Measurements from ENCODE around the gene MS4A4A.

MS4A4A gene

DNA sequence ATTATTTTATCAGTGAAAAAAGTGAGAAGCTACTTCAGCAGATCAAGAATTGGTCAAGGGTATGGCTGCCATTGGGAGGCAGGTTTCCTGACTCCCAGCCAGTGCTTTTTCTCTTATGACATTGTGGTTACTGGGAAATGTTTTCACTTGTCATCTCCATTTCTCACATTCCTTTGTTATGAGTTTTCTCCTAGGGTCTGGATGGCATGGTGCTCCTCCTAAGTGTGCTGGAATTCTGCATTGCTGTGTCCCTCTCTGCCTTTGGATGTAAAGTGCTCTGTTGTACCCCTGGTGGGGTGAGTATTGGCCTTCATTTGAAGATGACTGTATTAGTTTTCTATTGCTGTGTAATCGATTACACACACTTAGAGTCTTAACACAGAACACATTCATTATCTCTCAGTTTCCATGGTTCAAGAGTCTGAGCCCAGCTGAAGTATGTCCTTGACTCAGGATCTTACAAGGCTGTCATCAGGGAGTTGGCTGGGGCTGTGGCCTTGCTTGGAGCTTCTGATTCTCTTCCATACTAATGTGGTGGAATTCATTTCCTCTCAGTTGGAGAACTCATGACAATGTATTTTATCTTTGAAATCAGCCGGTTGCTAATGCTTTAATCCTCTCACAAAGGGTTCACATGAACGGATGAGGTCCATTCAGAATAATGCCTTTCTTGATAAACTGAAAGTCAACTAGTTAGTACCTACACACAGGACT lies 25.6 kb downstream of the MS4A4A start:
- DNase-seq = no peak

DNA sequence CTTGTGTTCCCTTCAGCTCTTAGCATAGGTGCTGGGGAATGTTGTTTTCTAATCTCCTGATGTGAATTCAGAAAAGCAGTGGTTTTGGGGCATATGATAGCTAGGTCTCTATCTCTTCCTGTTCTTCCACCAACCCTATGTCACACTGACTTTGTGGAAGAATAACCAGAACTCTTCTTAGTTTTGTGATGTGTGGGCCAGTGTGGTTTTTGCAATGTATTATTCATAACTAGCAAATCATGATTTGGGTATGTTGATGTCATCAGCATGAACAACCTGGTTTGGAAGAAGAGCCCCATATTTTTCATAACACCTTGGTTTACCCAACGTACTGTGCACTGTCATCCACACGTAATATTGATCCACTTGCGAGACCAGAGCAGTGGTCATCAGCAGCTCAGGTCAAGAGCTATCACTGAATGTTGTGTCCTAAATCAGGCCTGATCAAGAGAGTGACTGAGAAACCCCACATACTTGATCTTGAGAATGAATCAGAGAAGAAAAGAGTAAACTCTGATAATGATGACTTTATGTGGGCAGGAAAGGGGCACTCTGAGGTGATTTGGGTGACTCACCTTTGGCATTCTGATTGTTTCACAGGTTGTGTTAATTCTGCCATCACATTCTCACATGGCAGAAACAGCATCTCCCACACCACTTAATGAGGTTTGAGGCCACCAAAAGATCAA lies 27.2 kb downstream of the MS4A4A start:
- DNase-seq = no peak

DNA sequence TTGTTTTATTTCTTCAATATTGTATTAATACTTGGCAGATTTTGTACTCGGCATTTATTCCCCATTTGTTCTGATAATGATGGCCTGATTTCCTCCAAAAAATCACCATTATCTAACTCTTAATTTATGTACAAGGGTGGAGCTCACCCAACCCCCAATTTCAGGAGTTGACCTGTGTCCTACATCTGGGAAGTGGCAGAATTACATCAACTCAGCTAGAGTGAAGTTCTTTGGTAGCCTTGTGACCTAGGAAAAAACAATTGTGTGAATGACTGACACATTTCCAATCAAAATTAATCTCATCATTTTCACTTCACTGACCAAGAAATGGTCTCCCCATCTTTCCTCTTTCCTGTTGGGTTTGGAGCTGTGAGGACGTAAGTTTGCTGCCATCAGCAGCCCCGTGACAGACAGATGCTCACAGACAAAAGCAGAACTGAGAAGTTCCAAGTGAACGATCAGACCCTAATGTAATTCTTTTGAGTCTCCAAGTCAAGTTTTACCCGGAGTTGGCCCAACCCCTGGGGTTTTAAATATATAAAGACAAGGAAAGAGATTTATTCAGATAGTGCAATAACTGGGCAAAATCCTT lies 30.0 kb downstream of the MS4A4A start:
- no peak for DNase-seq

DNA sequence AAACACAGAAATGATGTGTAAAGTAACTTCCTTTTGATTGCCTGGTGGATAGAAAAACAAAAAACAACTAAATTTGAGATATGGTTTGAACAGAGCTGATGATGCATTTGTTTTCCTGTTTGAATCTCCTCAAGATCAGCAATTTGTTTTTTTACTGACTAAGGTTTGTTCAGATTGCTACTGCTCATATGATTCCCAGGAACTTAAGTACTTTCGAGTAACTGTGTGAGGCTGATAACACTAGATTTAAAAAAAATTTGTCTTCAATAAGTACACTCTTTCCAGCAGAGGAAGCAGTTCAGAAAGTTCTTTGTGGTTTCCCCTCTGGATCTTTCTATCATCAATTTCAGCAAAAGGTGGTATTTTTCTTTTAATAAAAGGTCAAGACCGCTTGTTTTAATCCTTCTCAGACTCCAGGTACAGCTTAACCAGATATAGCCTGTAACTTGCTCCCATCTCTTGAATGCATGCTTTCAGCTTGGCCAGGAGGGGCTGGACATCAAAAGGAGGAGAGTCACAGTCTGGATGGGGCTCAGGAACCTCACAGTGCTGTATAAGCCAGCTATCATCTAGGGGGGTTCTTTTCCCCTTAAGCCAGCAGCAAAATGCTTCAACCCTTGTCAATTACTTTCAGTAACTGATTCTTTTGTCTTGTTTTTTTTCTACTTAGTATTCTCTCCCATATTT lies 34.3 kb downstream of the MS4A4A start:
- DNase-seq = no peak

DNA sequence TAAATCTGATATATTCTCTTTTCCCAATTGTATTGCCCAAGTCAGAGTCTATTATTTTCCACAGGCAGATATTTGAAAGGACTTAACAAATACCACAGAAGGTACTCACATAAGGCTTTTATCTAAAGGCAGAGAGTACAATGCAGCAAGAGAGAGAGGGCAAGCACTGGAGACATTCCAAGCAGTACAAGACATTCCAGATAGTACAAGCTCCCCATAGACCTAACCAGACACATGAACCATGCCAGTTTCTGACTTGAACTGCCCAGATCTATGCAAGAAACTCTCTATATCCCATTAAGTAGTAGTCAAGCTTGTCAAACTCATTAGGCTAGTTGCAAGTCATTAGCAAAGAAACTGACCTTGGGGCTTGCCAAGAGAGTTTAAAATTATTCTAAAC lies 35.4 kb downstream of the MS4A4A start:
- no peak for DNase-seq

DNA sequence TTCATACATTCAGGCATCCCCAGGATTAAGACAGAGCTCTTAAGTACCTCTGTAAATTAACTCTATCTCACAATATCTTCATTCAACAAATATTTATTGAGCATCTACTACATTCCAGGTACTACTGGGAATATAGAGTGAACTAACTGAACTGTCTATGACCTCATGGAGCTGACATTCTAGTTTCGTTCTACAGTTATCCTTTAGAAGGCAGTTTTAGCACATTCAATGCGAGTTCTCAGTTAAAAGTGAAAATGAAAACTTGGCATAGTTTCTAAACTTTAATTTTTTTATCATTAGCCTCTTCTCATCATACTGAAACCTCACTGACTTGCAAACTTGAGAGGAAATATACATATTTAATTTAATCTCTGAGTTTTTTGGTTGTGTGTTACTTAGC lies 35.9 kb downstream of the MS4A4A start:
- no peak for DNase-seq

DNA sequence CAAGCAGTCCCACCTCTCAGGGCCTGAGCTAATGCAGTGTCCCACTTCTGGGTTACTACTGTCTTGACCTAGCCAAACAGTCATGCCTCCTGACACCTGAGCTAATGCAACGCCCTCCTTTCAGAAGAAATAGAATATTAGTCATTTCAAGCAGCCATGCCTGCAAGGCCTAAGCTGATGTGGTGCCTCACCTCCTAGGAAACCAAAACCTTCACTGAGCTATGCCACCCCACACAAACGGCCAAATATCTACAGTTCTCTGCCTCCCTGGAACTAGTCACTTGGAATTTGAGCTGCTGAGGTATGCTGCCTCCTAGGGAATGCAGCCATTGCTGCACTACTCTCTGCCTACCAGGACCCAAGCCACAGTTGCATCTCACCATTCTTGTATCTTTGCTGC lies 38.3 kb downstream of the MS4A4A start:
- DNase-seq = no peak

DNA sequence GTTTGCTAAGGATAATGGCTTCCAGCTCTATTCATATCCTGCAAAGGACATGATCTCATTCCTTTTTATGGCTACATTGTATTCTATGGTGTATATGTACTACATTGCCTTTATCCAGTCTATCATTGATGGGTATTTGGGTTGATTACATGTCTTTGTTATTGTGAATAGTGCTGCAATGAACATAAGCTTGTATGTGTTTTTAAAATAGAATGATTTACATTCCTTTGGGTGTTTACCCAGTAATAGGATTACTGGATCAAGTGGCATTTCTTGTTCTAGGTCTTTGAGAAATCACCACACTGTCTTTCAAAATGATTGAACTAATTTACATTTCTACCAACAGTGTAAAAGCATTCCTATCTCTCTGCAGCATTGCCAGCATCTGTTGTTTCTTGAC lies 40.6 kb downstream of the MS4A4A start:
- no peak for DNase-seq

DNA sequence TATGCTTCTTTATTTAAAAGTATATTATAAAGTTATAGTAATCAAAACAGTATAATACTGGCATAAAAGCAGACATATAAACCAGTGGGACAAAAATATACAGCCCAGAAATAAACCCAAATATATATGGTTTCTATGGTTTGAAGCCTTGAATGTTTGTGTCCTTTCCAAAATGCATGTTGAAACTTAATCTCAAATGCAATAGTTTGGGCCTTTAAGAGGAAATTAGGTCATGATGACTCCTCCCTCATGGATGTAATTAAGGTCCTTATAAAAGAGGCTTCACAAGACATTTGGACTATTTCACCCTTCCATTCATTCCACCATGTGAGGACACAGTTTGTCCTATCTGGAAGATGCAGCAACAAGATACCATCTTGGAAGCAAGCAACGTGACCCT lies 46.5 kb downstream of the MS4A4A start, which contains the start of gene MS4A6E:
Gene MS4A6E, plus strand, starts transcription at position 301 of the 400 bp plus-strand sequence. CDS start 7,641 bp downstream, outside the sequence.
- no peak for DNase-seq

DNA sequence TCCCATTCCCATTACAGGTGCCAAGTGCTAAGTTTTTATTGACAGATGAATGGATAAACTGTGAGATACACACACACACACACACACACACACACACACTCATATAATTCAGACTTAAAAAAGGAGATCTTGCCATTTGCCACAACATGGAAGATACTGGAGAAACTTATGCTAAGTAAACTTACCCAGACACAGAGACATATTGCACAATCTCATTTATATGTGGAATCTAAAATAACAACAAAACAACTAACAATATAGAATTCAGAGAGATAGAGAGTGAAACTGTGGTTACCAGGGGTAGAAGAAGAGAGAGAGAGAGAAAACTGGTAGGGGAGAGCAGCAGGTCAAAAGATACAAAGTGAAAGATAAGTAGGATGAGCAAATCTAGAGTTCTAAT lies 48.0 kb downstream of the MS4A4A start:
- no peak for DNase-seq

DNA sequence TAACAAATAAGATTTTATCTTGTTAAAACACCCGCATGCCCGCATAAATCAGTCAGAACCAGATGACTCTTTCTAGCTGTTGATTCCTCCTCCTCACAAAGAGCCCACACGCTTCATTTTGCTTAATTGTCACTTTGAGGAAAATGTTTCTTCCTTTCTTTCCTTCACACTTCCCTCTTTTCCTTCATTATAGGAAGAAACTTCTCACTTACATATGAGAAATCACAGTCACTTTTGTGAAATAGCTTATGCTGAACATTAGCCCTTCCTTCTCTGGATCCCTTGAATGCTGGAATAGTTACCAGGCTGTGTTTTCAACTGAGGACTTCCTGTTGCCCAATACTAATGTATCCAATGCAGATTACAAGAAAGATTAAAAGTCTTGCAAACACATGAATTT lies 52.4 kb downstream of the MS4A4A start:
- DNase-seq = no peak

DNA sequence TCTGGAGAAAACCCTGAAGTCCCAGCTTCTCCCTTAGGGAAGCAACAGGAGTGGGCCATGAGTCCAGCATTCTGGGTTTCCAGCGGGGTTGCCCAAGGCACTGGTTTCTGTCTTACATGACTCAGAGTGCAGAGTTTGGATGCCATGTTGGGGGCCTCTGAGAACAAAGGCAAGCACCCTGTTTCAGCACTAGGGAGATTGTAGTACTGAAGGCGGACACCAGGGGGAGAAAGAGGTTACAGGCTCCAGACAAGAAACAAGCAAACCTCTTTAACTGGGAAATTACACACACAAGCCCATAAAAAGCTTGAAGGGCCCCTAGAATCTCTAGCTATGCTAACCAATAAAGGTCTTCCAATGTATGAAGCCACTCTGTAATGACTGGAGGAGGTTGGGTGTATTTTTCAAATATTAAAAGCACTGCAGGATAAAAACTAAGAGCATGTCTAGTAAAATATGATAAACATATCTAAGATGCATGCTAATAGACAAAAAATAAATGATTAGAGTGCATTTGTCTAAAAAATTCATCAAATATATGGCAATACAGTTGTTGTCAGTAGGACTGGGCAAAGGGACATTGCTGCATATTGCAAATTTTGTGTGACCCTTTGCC lies 53.6 kb downstream of the MS4A4A start:
- peak; percentile 6 to 59 for DNase-seq

DNA sequence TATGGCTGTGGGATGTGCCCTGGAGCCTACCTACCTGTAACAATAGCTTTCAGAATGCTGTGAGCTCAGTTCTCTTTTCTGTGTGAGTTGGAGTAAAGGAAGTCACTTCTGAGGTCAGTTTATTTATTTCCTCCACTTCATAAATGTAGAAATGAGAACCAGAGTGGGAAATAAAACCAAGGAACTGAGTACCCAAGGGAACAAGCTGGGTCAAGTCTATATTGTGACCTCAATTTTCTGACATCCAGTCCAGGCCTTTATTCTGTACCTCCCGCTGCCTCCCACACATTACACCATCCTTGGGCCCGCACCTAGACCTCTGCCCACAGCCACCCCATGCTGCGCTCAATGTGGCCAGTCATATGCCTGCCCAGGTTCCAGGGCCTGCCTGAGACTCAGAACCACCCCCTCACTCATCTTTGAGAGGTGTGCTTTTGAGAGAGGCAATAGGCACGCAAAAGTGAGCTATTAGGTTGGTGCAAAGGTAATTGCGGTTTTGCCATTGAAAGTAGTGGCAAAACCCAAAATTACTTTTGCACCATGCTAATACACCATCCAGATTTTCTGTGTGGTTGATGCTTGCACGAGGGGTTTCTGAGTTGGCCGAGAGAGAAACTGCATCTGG lies 56.4 kb downstream of the MS4A4A start:
- no peak for DNase-seq

DNA sequence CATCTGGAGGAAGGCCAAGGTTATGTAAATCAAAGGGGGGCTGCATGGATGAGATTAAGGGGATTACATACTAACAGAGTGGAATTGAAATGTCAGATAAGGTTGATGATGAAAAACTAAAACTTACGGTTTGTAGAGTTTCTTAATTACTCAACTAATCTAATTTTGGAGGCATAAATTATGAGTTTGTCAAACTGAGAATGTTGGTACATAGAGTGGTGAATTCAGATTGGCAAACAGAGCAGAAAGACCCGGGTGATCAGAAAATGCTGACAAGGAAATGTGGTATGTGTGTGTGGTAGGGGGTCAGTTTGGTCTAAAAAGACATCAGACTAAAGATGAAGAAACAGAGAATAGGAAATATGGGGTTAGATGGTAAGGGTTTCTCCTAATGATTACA lies 57.6 kb downstream of the MS4A4A start:
- no peak for DNase-seq

DNA sequence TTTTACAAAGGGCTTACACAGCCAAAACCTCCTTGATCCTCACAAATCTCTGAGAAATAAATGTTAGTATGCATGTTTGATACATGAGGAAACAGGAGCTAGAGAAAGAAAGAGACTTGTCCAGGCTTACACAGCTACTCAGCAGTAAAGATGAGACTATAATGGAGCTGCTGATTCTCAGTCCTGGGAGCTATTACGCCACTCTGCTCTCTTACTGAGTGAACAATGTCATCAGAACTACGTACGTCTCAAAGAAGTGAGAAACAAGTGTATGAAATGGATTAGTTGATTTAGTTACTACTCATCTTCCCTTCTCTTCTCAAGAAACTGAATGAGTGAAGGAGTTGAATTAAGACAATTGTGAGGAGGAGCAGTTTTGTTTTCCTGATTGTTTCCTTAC lies 58.9 kb downstream of the MS4A4A start:
- DNase-seq = no peak

DNA sequence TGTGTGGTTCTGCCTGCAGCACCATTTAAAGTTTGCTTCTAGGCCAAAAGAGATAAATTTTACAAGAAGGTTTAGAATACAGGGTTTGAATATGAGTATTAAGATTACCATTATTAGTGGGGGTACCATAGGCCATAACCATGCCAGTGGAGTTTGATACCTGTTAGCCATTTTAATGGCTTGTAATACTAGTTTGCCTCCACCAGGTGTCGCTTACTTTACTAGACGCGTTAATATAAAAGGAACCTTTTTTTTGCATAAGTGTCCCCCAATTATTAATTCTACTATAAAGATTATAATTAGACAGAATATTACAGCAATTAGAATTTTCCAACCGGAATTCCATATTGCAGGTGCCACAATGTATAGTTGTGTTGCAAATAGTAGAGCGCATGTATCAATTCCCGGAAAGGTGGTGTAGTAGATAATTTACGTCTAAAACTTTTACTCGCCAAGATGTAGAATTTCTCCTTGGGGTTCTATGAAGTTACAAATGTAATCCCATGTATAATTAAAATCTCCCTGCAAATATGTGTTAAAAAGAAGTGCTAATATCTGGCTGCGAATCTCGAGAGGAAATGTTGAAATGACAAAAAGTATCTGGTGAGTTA lies 62.7 kb downstream of the MS4A4A start:
- DNase-seq = peak in 1 of 2 experiments; percentile 31

DNA sequence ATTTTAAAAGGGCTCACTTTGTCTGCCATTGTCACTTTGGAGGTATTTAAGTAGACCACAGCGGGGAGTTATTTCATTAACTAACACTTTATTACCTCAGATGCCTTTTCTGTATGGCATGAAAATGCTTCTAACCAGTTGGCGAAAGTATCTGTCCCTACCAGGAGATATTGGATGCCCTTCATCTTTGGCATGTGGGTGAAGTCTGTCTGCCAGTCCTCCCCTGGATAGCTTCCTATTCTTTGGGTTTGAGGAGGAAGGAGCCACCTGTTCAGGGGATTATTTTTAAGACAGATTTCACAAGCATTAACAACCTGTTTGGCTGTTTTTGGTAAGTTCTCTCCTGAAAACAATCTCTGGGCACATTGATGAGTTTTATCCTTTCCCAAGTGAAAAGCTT lies 63.7 kb downstream of the MS4A4A start:
- no peak for DNase-seq

DNA sequence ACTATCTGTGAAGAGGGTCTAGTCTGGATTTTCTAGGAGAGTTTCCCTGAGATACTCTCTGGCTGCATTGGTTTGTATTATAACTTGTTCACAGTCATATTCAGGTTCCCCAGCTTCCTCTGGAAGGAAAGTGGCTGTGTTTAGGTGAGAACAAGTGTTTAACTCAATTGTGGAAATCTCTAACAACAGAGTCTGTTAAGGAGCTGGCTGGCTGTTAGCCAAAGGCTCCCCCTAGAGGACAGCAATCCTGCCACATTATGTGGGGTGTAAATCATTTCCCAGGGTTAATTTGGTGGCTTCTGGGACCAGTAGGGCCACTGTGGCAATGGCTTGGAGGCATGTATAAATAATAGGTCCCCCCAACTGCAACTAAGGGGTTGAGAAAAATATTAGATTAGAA lies 65.0 kb downstream of the MS4A4A start:
- peak in 1 of 2 experiments; percentile 12 for DNase-seq

DNA sequence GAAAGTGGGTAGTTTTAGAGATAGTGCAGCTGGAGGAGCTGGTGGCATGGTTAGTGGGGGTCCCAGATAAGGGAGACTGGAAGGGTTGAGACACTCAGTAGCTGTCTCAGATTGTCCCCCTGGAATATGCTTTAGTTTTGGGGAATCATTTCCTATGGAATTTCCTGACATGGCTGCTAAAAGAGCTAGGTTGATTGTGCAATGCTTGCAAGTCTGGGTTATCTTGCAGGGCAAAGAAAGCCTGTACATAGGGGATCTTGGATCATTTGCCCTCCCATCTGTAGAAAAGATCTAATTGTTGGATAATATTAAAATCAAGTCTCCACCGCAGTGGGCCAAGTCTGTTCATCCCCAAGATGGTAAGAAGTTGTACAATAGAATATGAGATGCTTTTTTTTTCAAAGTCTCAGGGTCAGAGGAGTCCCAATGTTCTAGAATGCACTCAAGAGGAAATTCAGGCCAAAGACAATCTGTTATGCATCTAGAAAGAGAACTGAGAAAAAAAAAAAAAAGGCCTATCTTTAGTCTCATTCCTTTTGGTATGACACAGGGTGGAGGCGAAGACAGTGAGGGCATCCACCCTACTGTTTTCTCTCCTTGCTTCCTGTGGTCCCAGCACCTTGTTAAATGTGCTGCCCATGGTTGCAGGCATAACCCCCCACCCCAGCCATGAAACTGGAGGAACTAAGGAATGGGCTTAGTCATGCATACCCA lies 66.8 kb downstream of the MS4A4A start:
- DNase-seq = no peak

DNA sequence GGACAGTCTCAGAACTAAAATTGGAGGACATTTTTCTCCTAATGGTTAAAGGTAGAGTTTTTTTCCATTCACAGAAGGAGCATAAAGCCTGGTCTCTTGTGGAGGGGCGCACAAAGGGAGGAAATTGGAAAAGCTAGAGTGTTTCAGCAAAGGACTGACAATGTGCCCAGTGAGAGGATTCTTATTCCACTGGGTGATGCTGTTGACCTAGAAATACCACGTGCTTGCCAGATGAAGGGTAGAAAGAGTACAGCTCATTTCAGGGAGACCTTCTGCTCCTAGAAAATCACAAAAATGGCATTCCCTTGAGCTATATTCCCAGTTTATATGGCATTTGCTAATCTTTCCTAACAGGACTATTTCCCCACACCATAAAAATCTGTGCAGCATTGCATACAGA lies 67.7 kb downstream of the MS4A4A start:
- no peak for DNase-seq

DNA sequence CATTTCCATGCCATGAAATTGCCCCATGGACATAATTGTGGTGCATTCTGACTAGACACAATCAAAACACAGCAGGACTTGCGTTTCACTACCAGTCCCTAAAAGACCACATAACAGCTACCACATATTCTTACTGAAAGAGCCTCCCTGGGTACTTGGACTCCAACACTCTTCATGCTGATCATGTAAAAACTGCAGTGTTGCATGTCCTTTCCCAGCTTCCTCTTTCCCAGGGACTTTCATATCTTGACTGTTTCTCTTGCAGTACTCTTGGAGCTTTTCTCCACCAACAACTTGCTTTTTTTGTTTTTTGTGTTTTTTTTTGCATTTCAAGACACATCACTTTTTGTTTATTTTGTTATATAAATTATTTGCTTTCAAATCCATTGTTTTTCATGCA lies 69.5 kb downstream of the MS4A4A start:
- no peak for DNase-seq

DNA sequence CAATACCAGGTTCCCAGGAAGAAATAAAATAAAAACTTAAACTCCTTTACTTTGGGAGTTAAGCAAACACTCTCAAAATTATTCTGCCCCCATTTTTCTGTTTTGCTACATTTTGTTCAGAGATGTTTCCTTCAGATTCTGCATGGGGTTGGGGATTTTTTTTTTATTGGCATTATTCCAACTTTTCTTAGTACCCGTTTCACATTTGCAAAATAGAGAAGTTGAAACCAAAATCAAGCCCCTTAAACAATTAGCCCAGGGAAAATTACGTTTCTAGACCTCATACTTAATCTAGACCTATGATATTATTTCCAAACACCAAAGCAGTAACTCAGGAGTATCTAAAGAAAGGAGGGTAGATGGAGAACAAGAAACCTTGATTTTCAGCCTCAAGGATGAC lies 77.3 kb downstream of the MS4A4A start:
- no peak for DNase-seq
